HG03025 (cell line): ENCODE data around the gene RASIP1.

Experiments used
- ATAC-seq: cut with Tn5 transposase; IDR thresholded peaks from one replicate; pipeline ENCODE4 v1.9.1; 2021; ENCODE audit warnings: mild to moderate bottlenecking, moderate library complexity; ENCODE audit not compliant: unreplicated experiment, low FRiP score

RASIP1 gene

DNA sequence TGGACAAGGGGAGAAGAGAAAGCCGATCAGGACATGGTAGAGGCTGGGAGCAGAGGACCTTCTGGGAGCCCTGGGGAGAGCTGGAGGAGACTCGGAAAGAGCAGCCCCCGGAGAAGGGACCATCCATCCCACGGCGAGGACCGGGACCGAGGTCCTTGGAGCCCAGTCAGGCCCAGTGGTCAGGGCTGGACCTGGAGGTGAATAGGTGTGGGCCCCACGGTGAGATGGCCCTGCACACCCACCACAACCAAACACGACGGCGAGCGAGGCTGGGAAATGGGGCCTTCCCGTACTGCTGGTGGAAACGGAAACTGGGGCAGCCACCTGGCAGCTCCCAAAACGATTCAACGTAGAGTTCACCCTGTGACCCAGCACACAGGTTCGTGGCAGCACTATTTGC, 63.9 kb downstream of the RASIP1 start:
- no peak for ATAC-seq

GRCh38 chr19:48674921-48675824, 65.2 kb downstream of the RASIP1 start:
- ATAC-seq: no peak

GRCh38 chr19:48674216-48674809, 66.1 kb downstream of the RASIP1 start:
- no peak for ATAC-seq

DNA sequence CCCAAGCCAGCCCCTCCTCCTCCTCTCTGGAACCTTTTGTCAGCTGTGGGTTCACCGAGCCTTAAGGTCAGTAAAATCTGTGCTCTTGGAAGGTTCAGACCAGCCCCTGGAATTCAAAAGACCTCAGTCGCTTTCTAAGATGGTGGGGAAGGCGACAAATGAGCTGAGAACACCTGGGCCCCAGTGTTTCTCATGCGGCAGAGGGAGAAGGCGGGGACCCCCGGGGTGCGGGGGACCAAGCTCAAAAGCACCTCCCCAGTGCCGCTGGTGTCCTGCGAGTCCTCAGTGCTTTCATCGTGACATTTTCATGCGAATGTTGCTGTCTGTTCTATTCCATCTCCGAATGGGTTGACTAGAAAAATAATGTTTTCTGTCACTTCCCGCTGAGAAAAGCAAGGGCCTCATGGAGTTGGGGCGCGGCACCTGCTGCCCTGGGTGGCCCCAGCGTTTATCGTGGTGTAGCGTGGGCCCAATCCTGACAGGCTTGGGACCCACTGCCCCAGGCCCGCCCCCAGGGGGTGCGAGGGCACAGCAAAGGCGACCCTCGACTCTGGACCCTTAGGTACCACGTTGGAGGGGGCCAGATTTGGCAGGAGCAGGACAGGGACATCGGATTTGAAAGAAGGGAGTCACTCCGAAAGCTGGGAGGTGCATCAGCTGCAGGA, 66.8 kb downstream of the RASIP1 start:
- no peak for ATAC-seq

DNA sequence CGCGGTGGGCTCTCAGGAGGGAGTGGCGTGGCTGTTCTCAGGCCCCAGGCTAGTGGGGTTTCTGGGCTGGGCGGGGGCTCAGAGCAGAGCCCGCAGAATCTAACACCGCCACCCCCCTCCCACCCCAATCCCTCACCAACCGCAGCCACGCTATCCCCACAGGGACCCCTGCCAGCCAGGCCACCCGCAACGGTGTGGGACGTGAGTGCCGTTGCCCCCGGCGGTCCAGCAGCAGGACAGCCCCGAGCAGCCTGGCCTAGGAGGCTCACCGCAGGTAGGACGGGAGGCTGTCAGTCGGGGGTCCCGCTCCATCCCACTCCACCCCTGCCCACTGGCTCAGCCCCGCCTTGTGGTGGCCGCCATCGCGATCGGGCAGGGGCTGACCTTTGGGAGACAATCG, 67.4 kb downstream of the RASIP1 start, which contains the start of gene NTN5:
Gene NTN5 (minus strand): TSS at position 24 of the 400 bp plus-strand sequence. CDS start 2,031 bp downstream, outside the sequence.
- ATAC-seq: no peak

GRCh38 chr19:48671446-48671995, 68.9 kb downstream of the RASIP1 start:
- ATAC-seq: no peak

- ATAC-seq: no peak
These were observed 69.5 kb downstream of the RASIP1 start for GRCh38 chr19:48670699-48671445.
